K562 (cell line): Measurements from ENCODE around the gene FSTL4. TPM values are rescaled to one million over a fixed set of nuclear protein-coding genes. Genes with fewer than 3 reads are reported as not detected.
A peak's percentile ranks its signal among the peaks of the same experiment; 100 is the strongest.

Experiments used
- BHLHE40 ChIP-seq: IDR thresholded peaks from 2 replicates; pipeline ENCODE4 v1.6.1; 2011; ENCODE audit warnings: low read length, improper control_type of control experiment
- CBFA2T3 ChIP-seq: fragments of 450-650 bp; IDR thresholded peaks from 2 replicates; pipeline ENCODE4 v1.6.1; 2017
- CBX3 ChIP-seq, 2 experiments: IDR thresholded peaks; 1 replicate in 1 of 2; 2 replicates in 1 of 2; pipeline ENCODE4 v1.6.1; 2012; ENCODE audit warnings: inconsistent platforms in 2 of 2, low read length in 2 of 2, borderline replicate concordance in 1 of 2, control low read depth in 1 of 2
- E4F1 ChIP-seq: fragments of 250-450 bp; sonication (Bioruptor Pico); IDR thresholded peaks from 2 replicates; pipeline ENCODE4 v1.5.0; 2021; ENCODE audit warnings: mild to moderate bottlenecking, borderline replicate concordance
- FOSL1 ChIP-seq: fragments of 200-800 bp; sonication (Bioruptor generic); conservative IDR thresholded peaks from 2 replicates; pipeline ENCODE4 v1.6.1; 2016; ENCODE audit warnings: missing genetic modification characterization, missing compliant biosample characterization
- FOXA3 ChIP-seq, 2 experiments: fragments of 450-650 bp in 1 of 2; sonication (generic) in 1 of 2; formaldehyde crosslinking; IDR thresholded peaks in 1 of 2; conservative IDR thresholded peaks in 1 of 2; 2 replicates each; pipeline versions ENCODE4 v1.4.0 to v1.8.0; 2020 to 2022; ENCODE audit warnings: mild to moderate bottlenecking in 2 of 2, missing genetic modification reagents in 1 of 2
- NEUROD1 ChIP-seq: fragments of 150-350 bp; IDR thresholded peaks from 2 replicates; pipeline ENCODE4 v1.6.1; 2014; ENCODE audit warnings: borderline replicate concordance, low read length, low read depth; ENCODE audit not compliant: partially characterized antibody
- NFXL1 ChIP-seq: fragments of 450-650 bp; formaldehyde crosslinking; IDR thresholded peaks from 2 replicates; pipeline ENCODE4 v1.4.0; 2021; ENCODE audit warnings: mild to moderate bottlenecking
- NRF1 ChIP-seq, 2 experiments: fragments of 450-650 bp; IDR thresholded peaks in 1 of 2; conservative IDR thresholded peaks in 1 of 2; 2 replicates each; pipeline ENCODE4 v1.6.1; 2014; ENCODE audit warnings: mild to moderate bottlenecking in 2 of 2
- PTBP1 ChIP-seq: fragments of 200-400 bp; formaldehyde crosslinking; IDR thresholded peaks from 2 replicates; pipeline ENCODE4 v1.6.1; 2017; ENCODE audit warnings: low read depth, low read length
- RBFOX2 ChIP-seq: fragments of 200-400 bp; formaldehyde crosslinking; IDR thresholded peaks from 2 replicates; pipeline ENCODE4 v1.6.1; 2017; ENCODE audit warnings: low read depth, mild to moderate bottlenecking, low read length, moderate library complexity
- REST ChIP-seq, 2 experiments: fragments of 450-650 bp; formaldehyde crosslinking in 1 of 2; IDR thresholded peaks; 2 replicates each; pipeline versions ENCODE4 v1.4.0 to v1.6.1; 2014 to 2020; ENCODE audit warnings: mild to moderate bottlenecking in 2 of 2, borderline replicate concordance in 1 of 2, low read depth in 1 of 2
- SAP30 ChIP-seq: fragments of 200-600 bp; sonication (generic); IDR thresholded peaks from 2 replicates; pipeline ENCODE4 v1.6.1; 2012; ENCODE audit warnings: borderline replicate concordance, low read depth, mild to moderate bottlenecking, moderate library complexity, low read length, control low read depth, inconsistent platforms; ENCODE audit not compliant: insufficient read depth, poor library complexity, severe bottlenecking
- SMARCE1 ChIP-seq: fragments of 450-650 bp; IDR thresholded peaks from 2 replicates; pipeline ENCODE4 v1.7.1; 2016; ENCODE audit warnings: mild to moderate bottlenecking
- SNRNP70 ChIP-seq: fragments of 200-400 bp; formaldehyde crosslinking; optimal IDR thresholded peaks from 2 replicates; pipeline ENCODE3; 2017; ENCODE audit warnings: low read depth, low read length
- ZNF354B ChIP-seq: fragments of 250-450 bp; sonication (Bioruptor Pico); IDR thresholded peaks from 2 replicates; pipeline ENCODE4 v1.4.0; 2020
- ZNF444 ChIP-seq: fragments of 250-450 bp; sonication (Bioruptor Pico); IDR thresholded peaks from 2 replicates; pipeline ENCODE4 v1.4.0; 2020; ENCODE audit warnings: mild to moderate bottlenecking, moderate library complexity
- ZZZ3 ChIP-seq: fragments of 450-650 bp; IDR thresholded peaks from 2 replicates; pipeline ENCODE4 v1.6.1; 2016; ENCODE audit warnings: antibody characterized with exemption, mild to moderate bottlenecking, moderate library complexity
- polyA plus RNA-seq, 8 experiments: library from polyadenylated mRNA; depleted of rRNA in 4 of 8; stranded (reverse) in 5 of 8; unstranded in 3 of 8; fragments of >200 nt; fragmentation: Nextera tagmentation in 2 of 8; fragmentation: Illumina TruSeq in 1 of 8; extraction: Ambion mirVana in 2 of 8; extraction: Trizol in 1 of 8; gene quantifications; 2 replicates each; pipeline versions ENCODE4 v1.2.1 to v1.2.3, GENCODE V29; 2011 to 2014; ENCODE audit warnings: inconsistent platforms in 1 of 8, missing spikeins in 1 of 8
- total RNA-seq, 7 experiments: library from RNA; depleted of rRNA in 6 of 7; stranded (reverse); fragments of >200 nt in 6 of 7; fragmentation: Illumina TruSeq in 2 of 7; extraction: Trizol in 2 of 7; gene quantifications; 2 replicates each; pipeline versions ENCODE4 v1.2.1 to v1.2.3, GENCODE V29; 2011 to 2021; ENCODE audit warnings: low replicate concordance in 1 of 7

Gene FSTL4
- total and polyA plus RNA-seq, 9 of the 15 experiments (the other 6 are each of a cell fraction or from before 2014, with no cell fraction given), result 0.08 to 0.18 (median 0.10) TPM; not detected in 5

GRCh38 chr5:133510634-133511262 is 101.6 kb downstream of the FSTL4 start (continued):
- TF ChIP-seq REST (IDR thresholded peaks at IDR 0.05; ENCODE audit: borderline replicate concordance) (no peak), REST (CRISPR knock-in tag; IDR thresholded peaks at IDR 0.05; ENCODE audit: low read depth) (no peak), PTBP1 (no peak), NEUROD1 (no peak), FOXA3 (CRISPR knock-in tag; conservative IDR thresholded peaks at IDR 0.05 in 1 of 2, IDR thresholded peaks at IDR 0.05 in 1 of 2) (no peak), SMARCE1 (no peak), ZNF444 (no peak), ZZZ3 (no peak), FOSL1 (tag) (0 out of 2 replicates have a peak, but pooled peaks have one; percentile 20), E4F1 (no peak), CBX3 (IDR thresholded peaks at IDR 0.05; ENCODE audit: borderline replicate concordance in 1 of 2, low read length in 2 of 2) (peak in 1 of 2 experiments; percentile 49; a peak in 1 of 3 replicates), BHLHE40 (no peak), ZNF354B (CRISPR knock-in tag) (no peak), SAP30 (no peak), CBFA2T3 (peak; percentile 56; the same call in 1 of the 2 replicates), RBFOX2 (no peak), NRF1 (conservative IDR thresholded peaks at IDR 0.05 in 1 of 2, IDR thresholded peaks at IDR 0.05 in 1 of 2) (no peak), SNRNP70 (no peak), NFXL1 (CRISPR knock-in tag) (no peak)
